ENCODE measurements around the gene RNF10. TPM values are rescaled to one million over a fixed set of nuclear protein-coding genes. Genes with fewer than 3 reads are reported as not detected.

RNF10 gene
- total and polyA plus RNA-seq, 10 of the 15 experiments (the other 5 are each of a cell fraction or from before 2014, with no cell fraction given): 48.2 to 127 (median 64.5) TPM

DNA sequence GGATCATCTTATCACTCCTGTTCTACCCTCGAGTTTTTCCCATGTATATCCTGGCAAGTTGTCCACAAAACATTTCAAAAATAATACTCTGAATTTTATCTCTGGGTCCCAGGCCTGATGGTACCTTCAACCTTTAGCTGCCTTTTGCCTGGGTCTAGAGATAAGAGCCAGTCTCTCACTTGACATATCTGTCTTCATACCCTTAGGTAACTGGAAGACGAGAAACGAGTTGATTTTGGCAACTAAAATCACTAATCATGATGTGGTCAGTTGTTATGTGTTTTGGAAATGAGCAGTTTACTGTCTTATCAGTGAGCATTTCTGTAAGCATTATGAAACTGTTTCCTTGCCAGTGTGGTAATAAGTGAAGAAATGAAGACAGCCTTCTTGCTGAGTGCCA is 6.3 kb downstream of the RNF10 start:
- Histone ChIP-seq H3K4me2 (ENCODE audit: control insufficient read depth, insufficient read depth) (no peak overlapping the region), H3K9ac (ENCODE audit: control insufficient read depth, insufficient read depth, low read length) (no peak overlapping the region), H3K27me3 (replicated peaks in 1 of 2; ENCODE audit: control insufficient read depth in 2 of 2, insufficient read depth in 2 of 2, low read length in 1 of 2) (no peaks in the 10 kb centered on the region), H3K4me3 (no peak overlapping the region), H3K9me3 (replicated peaks; ENCODE audit: control insufficient read depth, insufficient read depth, low read length) (no peaks in the 10 kb centered on the region), H3K36me3 (ENCODE audit: control insufficient read depth in 2 of 2, insufficient read depth in 2 of 2, low read length in 1 of 2) (peaks cover 3 to 21% of the 10 kb centered on the region in 2 experiments), H4K20me1 (ENCODE audit: control insufficient read depth, insufficient read depth) (peaks cover 5% of the 10 kb centered on the region; the same call in 1 of the 2 replicates), H3K79me2 (ENCODE audit: control insufficient read depth, insufficient read depth, low read length) (peaks cover 77% of the 10 kb centered on the region), H3K27ac (ENCODE audit: control insufficient read depth, insufficient read depth) (no peak overlapping the region), H2AFZ (ENCODE audit: control insufficient read depth, low read depth, low read length) (no peak overlapping the region), H3K4me1 (ENCODE audit: control insufficient read depth, insufficient read depth, low read length) (peaks cover 21% of the 10 kb centered on the region)
- intact Hi-C loops (cut with micrococcal nuclease; ENCODE audit: unreplicated experiment) (no loop called here), in situ Hi-C loops (cut with MboI) (no loop called here)
- no peak for ATAC-seq
- ChIA-PET SMC1A (ENCODE audit: uncharacterized antibody, unreplicated experiment) (no interaction called here), CTCF (no interaction called here), POLR2A (interaction anchor here (0.7 kb wide), 1 partner anchor 65 kb away, joined by 3 read pairs; no protein-coding TSS in a partner anchor), RAD21 (ENCODE audit: unreplicated experiment) (interaction anchor here (0.7 kb wide), 1 partner anchor 82 kb away, joined by 3 read pairs; no protein-coding TSS in a partner anchor)
- WGBS (ENCODE audit: insufficient coverage, insufficient replicate concordance, low lambda C conversion rate, missing lambda C conversion rate): 52% methylated on average over 3 of the region's 3 CpGs
- no peak for DNase-seq (ENCODE audit: low read depth, low spot score)
- no peak for FAIRE-seq
- no TSS peak for BruUV-seq (replicated peaks)
- TF ChIP-seq RB1 (IDR thresholded peaks at IDR 0.05; ENCODE audit: borderline replicate concordance) (no peak), ELK1 (IDR thresholded peaks at IDR 0.05; ENCODE audit: low read depth, low read length) (no peak), POU2F2 (IDR thresholded peaks at IDR 0.05; ENCODE audit: borderline replicate concordance, low read depth, low read length) (no peak), MEF2B (IDR thresholded peaks at IDR 0.05; ENCODE audit: partially characterized antibody, poor library complexity, severe bottlenecking) (no peak), TCF3 (IDR thresholded peaks at IDR 0.05; ENCODE audit: borderline replicate concordance, insufficient read depth, low read depth, low read length) (no peak), EZH2 (IDR thresholded peaks at IDR 0.05; ENCODE audit: borderline replicate concordance, control insufficient read depth, low read depth, low read length) (no peak), RFX5 (IDR thresholded peaks at IDR 0.05; ENCODE audit: low read depth, low read length) (no peak), ZNF384 (IDR thresholded peaks at IDR 0.05; ENCODE audit: borderline replicate concordance, low read depth, low read length) (no peak), MTA3 (IDR thresholded peaks at IDR 0.05; ENCODE audit: borderline replicate concordance, low read length) (no peak), KAT2A (conservative IDR thresholded peaks at IDR 0.05; ENCODE audit: control insufficient read depth, low read depth, low read length) (no peak)
- TF ChIP-seq, protein P1, sequence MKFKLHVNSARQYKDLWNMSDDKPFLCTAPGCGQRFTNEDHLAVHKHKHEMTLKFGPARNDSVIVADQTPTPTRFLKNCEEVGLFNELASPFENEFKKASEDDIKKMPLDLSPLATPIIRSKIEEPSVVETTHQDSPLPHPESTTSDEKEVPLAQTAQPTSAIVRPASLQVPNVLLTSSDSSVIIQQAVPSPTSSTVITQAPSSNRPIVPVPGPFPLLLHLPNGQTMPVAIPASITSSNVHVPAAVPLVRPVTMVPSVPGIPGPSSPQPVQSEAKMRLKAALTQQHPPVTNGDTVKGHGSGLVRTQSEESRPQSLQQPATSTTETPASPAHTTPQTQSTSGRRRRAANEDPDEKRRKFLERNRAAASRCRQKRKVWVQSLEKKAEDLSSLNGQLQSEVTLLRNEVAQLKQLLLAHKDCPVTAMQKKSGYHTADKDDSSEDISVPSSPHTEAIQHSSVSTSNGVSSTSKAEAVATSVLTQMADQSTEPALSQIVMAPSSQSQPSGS (IDR thresholded peaks at IDR 0.05; ENCODE audit: low read length): no peak

Measured in GM12878 (cell line).